Measurements from ENCODE around the gene SLC35F6.
A peak's percentile ranks its signal among the peaks of the same experiment; 100 is the strongest.
"Not testable (repeated sequence)": the region's sequence is repeated elsewhere in the genome, so short reads cannot be mapped to it uniquely, and the experiment has no call there.

Gene SLC35F6

GRCh38 chr2:26780203-26780760 is 16.2 kb downstream of the SLC35F6 start:
- no peak for DNase-seq (ENCODE audit: low read depth in 4 of 4, low spot score in 1 of 4)

DNA sequence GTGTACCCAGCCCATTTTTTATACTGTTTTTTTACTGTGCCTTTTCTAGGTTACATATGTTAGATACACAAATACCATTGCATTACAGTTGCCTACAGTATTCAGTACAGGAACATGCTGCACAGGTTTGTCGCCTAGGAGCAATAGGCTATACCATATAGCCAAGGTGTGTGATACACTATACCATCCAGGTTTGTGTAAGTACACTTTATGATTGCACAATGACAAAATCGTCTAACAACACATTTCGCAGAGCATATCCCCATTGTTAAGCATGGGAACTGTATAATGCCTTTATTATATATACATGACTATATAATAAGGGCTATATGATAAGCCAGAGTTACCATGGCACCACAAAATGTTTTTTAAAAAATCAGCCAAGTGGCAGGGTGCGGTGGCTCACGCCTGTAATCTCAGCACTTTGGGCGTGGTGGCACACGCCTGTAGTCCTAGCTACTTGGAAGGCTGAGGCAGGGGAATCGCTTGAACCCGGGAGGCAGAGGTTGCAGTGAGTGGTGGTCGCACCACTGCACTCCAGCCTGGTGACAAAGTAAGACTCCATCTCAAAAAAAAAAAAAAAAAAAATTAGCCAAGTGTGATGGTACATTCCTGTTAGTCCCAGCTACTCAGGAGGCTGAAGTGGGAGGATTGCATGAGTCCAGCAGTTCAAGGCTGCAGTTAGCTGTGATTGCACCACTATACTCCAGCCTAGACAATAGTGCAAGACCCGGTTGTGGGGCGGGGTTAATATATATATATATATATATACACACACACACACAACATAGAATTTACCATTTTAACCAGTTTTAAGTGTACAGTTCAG is 19.0 kb downstream of the SLC35F6 start:
- no peak for DNase-seq (ENCODE audit: low read depth in 4 of 4, low spot score in 1 of 4)

DNA sequence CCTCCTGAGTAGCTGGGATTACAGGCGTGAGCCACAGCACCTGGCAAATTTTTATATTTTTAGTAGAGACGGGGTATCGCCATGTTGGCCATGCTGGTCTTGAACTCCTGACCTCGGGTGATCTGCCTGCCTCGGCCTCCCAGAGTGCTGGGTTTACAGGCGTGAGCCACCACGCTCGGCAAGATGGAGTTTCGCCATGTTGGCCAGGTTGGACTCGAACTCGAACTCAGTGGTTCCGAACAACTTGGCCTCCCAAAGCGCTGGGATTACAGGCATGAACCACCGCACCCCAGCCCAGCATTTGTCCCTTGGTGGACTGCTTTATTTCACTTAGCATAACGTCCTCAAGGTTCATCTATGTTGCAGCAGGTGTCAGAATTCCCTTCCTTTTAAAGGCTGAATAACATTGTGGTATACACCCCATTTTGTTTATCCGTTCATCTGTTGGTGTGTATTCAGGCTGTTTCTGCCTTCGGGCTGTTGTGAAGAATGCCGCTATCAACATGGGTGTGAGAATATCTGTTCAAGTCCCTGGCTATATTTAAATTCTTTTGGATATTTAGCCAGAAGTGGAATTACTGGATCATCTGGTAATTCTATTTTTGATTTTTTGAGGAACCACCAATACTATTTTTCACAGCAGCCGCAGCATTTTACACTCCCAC is 20.6 kb downstream of the SLC35F6 start:
- DNase-seq (ENCODE audit: low read depth in 4 of 4, low spot score in 1 of 4) = no peak

GRCh38 chr2:26785431-26786206 is 21.5 kb downstream of the SLC35F6 start, which contains the start of gene CENPA:
CENPA (plus strand) TSS chr2:26786056; CDS start chr2:26786197, 141 bp downstream.
- DNase-seq (ENCODE audit: low read depth in 4 of 4, low spot score in 1 of 4) = peak; percentile 85 to 89 (median 88)

- DNase-seq (ENCODE audit: low read depth in 4 of 4, low spot score in 1 of 4) = no peak
Measured at GRCh38 chr2:26786207-26787028, 22.3 kb downstream of the SLC35F6 start.

- DNase-seq (ENCODE audit: low read depth in 4 of 4, low spot score in 1 of 4) = no peak
Measured at GRCh38 chr2:26792720-26793119, 28.6 kb downstream of the SLC35F6 start.

DNA sequence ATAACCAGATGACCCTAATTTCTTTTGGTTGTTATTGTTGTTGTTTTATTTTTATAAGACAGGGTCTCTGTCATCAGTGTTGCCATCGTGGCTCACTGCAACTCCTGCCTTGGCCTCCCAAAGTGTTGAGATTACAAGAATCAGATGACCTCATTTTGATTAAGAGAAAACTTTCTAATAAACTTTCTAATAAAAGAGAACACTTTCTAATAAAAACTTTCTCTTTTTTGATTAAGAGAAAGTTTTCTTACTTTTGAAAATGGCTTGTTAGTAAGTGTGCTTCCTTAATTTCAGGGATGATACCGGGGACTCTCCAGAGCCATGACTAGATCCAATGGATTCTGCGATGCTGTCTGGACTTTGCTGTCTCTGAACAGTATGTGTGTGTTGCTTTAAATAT is 29.4 kb downstream of the SLC35F6 start:
- DNase-seq (ENCODE audit: low read depth in 4 of 4, low spot score in 1 of 4) = no peak

DNA sequence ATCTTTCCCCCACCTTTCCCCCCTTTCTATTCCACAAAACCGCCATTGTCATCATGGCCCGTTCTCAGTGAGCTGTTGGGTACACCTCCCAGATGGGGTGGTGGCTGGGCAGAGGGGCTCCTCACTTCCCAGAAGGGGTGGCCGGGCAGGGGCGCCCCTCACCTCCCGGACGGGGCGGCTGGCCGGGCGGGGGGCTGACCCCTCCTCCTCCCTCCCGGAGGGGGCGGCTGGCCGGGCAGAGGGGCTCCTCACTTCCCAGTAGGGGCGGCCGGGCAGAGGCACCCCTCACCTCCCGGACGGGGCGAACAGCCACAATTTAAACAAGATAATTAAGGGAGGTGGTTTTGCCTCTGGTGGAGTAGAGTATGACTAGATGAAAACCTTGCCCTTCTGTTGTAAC is 31.1 kb downstream of the SLC35F6 start:
- DNase-seq (ENCODE audit: low read depth in 4 of 4, low spot score in 1 of 4) = not testable (repeated sequence)

DNA sequence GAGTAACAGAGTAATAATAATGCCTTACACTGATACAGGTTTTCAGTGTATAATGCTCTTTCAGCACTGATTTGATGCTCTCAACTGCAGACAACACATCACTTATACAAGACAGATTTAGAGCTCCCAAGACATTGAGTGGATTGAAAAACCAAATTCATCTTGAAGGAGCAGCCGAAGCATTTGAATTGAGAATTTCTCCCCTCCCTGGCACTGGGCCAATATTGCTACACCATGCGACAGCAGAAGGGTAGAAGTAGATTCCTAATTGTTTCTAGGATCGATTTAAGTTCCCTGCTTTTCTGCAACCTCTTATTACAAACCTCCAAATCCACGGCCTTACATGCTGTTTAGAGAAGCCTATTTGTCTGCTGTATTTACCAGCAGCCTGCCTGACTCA is 37.2 kb downstream of the SLC35F6 start:
- no peak for DNase-seq (ENCODE audit: low read depth in 4 of 4, low spot score in 1 of 4)

GRCh38 chr2:26801796-26802195 is 37.7 kb downstream of the SLC35F6 start:
- DNase-seq (ENCODE audit: low read depth in 4 of 4, low spot score in 1 of 4) = no peak

DNA sequence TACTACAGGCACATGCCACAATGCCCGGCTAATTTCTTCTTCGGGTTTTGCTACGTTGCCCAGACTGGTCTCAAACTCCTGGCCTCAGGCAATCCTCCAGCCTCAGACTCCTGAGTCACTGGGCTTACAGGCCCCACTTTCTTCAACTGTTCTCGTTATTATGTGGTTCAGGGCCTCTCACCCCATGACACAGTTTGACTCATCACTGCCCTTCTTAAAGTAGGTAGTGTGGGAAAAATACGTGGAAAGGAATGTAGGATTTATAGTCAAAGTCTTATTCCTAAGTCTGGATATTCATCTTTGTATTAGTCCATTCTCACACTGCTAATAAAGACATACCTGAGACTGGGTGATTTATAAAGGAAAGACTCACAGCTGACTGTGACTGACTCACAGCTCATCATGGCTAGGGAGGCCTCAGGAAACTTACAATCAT is 41.2 kb downstream of the SLC35F6 start:
- no peak for DNase-seq (ENCODE audit: low read depth in 4 of 4, low spot score in 1 of 4)

DNA sequence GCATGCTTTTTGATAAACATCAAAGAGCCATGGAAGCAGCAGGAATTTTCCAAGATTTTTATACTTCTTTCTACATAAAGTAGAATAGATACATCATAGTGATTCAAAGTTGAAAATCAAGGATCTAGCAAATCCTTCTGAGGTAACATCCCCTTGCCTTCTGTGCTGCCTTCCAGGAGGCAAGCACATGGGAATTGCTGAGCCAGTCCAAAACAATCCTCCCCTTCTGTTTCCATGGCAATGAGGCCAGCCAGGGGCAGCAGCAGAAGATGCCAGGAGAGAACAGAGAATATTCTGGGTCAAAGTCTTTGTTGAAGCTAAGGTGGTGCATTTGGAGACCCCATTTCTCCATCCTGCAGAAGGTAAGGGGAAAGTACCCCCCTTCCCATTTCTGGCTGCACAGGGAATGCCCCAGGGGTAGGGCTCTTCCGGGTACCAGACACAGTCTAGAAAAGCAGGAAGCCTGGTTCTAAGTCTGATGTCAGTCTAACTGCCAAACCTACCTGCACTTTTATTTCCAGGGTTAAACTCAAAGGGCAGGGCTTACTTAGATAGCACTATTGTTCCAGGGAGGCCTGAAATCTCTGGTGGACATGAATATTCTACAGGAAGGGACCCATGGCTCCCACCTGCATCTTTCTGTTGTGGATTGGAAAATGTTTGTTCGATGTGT is 43.8 kb downstream of the SLC35F6 start:
- DNase-seq (ENCODE audit: low read depth in 4 of 4, low spot score in 1 of 4) = no peak

- no peak for DNase-seq (ENCODE audit: low read depth in 4 of 4, low spot score in 1 of 4)
Measured at GRCh38 chr2:26809211-26809610, 45.1 kb downstream of the SLC35F6 start.

DNA sequence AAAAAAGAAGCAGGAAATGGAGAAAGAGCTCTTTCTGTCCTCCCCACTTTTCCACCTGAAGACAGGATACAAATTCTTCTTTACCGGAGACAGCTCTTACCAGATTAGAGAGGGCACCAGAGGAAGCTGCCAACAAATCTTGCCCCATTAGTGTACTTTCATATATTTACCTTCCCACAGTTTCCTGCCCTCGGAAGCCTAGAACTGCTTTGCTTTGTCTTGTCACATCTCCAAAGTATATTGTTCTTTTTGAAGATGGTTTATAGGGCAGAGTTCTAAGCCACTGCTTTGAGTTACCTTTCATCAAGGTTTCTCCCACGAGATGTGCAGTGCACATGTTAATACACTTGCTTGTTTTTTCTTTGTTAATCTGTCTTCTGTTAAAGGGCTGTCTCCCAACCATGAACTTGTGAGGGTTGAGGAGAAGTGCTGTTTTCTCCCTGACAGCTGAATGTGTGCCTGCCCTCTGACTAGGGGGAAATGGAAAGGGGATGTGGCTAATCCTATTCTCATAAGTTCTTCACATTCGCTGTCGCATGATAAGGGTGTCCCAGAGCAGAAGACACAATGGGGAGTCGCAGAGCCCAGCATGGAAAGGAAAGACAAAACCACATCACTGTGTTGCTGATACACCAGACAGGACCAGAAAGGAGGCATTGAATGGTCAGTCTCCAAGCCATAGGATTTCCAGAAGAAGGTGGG is 45.9 kb downstream of the SLC35F6 start:
- no peak for DNase-seq (ENCODE audit: low read depth in 4 of 4, low spot score in 1 of 4)

DNA sequence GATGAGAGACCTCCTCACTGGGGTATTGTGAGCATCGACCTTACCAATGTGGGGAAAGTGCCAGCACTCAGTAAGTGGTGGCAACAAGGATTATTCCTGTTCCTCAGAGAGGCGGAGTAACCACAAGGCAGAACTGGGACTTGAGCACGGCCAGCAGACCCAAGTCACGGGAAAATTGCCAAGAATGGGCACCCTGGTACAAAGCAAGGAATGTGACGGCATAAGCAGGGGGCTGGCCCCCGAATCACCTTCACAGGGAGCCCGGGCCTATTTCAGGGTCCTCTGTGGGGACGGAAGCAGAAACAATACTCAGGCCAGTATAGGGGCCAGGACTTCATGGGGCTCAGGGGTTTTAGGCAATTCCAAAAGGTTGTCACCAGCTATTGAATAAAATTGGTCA is 47.2 kb downstream of the SLC35F6 start:
- no peak for DNase-seq (ENCODE audit: low read depth in 4 of 4, low spot score in 1 of 4)

GRCh38 chr2:26811791-26812694 is 48.0 kb downstream of the SLC35F6 start:
- no peak for DNase-seq (ENCODE audit: low read depth in 4 of 4, low spot score in 1 of 4)

- DNase-seq (ENCODE audit: low read depth in 4 of 4, low spot score in 1 of 4) = no peak
Measured at GRCh38 chr2:26812731-26813130, 48.6 kb downstream of the SLC35F6 start.

- not testable (repeated sequence) for DNase-seq (ENCODE audit: low read depth in 4 of 4, low spot score in 1 of 4)
Measured at GRCh38 chr2:26814072-26814765, 50.1 kb downstream of the SLC35F6 start.

All from stimulated activated CD4-positive, alpha-beta T cell treated with anti-CD3 and anti-CD28 coated beads, Interleukin-1b, Interleukin-23, amount 100 ng/mL, for 24 hours (primary cell).